ENCODE measurements around the gene MMP19.

DNA sequence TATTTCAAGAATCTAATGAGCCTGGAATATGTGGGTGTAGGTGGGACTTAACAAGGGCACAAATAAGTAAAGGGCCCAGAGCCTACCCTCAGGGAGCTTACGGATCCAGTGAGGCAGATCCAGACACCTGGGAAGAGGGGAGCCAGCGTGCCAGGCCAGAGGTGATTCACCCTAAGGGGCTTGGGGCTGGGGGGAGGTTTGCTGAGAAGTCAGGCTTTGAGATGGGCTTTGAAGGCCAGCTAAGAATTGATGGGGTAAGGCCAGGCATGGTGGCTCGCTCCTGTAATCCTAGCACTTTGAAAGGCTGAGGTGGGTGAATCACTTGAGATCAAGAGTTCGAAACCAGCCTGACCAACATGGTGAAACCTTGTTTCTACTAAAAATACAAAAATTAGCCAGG lies 695 bp upstream of the MMP19 start:
- TF ChIP-seq POLR2AphosphoS5 (IDR thresholded peaks at IDR 0.05) (no peak), POLR2A (IDR thresholded peaks at IDR 0.05) (no peak)
- TF ChIP-seq, protein P1, sequence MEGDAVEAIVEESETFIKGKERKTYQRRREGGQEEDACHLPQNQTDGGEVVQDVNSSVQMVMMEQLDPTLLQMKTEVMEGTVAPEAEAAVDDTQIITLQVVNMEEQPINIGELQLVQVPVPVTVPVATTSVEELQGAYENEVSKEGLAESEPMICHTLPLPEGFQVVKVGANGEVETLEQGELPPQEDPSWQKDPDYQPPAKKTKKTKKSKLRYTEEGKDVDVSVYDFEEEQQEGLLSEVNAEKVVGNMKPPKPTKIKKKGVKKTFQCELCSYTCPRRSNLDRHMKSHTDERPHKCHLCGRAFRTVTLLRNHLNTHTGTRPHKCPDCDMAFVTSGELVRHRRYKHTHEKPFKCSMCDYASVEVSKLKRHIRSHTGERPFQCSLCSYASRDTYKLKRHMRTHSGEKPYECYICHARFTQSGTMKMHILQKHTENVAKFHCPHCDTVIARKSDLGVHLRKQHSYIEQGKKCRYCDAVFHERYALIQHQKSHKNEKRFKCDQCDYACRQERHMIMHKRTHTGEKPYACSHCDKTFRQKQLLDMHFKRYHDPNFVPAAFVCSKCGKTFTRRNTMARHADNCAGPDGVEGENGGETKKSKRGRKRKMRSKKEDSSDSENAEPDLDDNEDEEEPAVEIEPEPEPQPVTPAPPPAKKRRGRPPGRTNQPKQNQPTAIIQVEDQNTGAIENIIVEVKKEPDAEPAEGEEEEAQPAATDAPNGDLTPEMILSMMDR (IDR thresholded peaks at IDR 0.05), result no peak

Measured in gastroesophageal sphincter (tissue), 3 donors.